Measurements from ENCODE around the gene ZNF200. TPM values are rescaled to one million over a fixed set of nuclear protein-coding genes. Genes with fewer than 3 reads are reported as not detected.

ZNF200 gene
- total RNA-seq, 4 donors from 2014 or later: 4.9 to 13.0 (median 7.4) TPM

GRCh38 chr16:3180445-3180878, 54.5 kb downstream of the ZNF200 start:
- in situ Hi-C loops (cut with MboI; ENCODE audit: low pct_ligation_motif_present in 1 of 4, low pct_unique_long_range_greater_than_20kb in 1 of 4, low sequenced_read_pairs in 3 of 4) (no loop called here), intact Hi-C loops (cut with DNase I; ENCODE audit: low total_unique reads) (no loop called here)
- no peaks in the 10 kb centered on the region for H3K36me3 ChIP-seq
- no peaks in the 10 kb centered on the region for H3K9me3 ChIP-seq
- TF ChIP-seq POLR2AphosphoS5 (IDR thresholded peaks at IDR 0.05): no peak
- H3K4me1 ChIP-seq: peaks cover 0 to 15% (median 14%) of the 10 kb centered on the region in 4 donors
- DNase-seq: no peak
- H3K4me3 ChIP-seq: no peak overlapping the region
- no peak overlapping the region for H3K27ac ChIP-seq
- 45 to 74% methylated on average over 9 to 21 of the region's 21 CpGs for WGBS, 2 donors (ENCODE audit: low coverage in 1 of 2)
- peaks cover 100% of the 10 kb centered on the region for H3K27me3 ChIP-seq

- Histone ChIP-seq H3K27ac (no peak overlapping the region), H3K4me1 (peaks cover 0 to 19% (median 14%) of the 10 kb centered on the region in 4 donors), H3K9me3 (no peaks in the 10 kb centered on the region), H3K27me3 (peaks cover 100% of the 10 kb centered on the region), H3K36me3 (no peaks in the 10 kb centered on the region), H3K4me3 (no peak overlapping the region)
- intact Hi-C loops (cut with DNase I; ENCODE audit: low total_unique reads): no loop called here
- in situ Hi-C loops (cut with MboI; ENCODE audit: low pct_ligation_motif_present in 1 of 4, low pct_unique_long_range_greater_than_20kb in 1 of 4, low sequenced_read_pairs in 3 of 4): no loop called here
- WGBS, 2 donors (ENCODE audit: low coverage in 1 of 2): 58 to 66% methylated on average over 2 to 8 of the region's 8 CpGs
- DNase-seq: no peak
- TF ChIP-seq CTCF (IDR thresholded peaks at IDR 0.05) (no peak), EP300 (IDR thresholded peaks at IDR 0.05; ENCODE audit: low read depth) (no peak), POLR2AphosphoS5 (IDR thresholded peaks at IDR 0.05) (no peak), POLR2A (IDR thresholded peaks at IDR 0.05) (no peak)
These were observed 55.3 kb downstream of the ZNF200 start for GRCh38 chr16:3179651-3180050.

- no peaks in the 10 kb centered on the region for H3K36me3 ChIP-seq
- WGBS, 2 donors (ENCODE audit: low coverage in 1 of 2): 18% methylated on average over 29 of the region's 39 CpGs; no CpG with 5 or more reads in 1 of the 2 donors
- H3K9me3 ChIP-seq: no peaks in the 10 kb centered on the region
- H3K27ac ChIP-seq: no peak overlapping the region
- H3K27me3 ChIP-seq: peaks cover 100% of the 10 kb centered on the region
- intact Hi-C loops (cut with DNase I; ENCODE audit: low total_unique reads) (no loop called here), in situ Hi-C loops (cut with MboI; ENCODE audit: low pct_ligation_motif_present in 1 of 4, low pct_unique_long_range_greater_than_20kb in 1 of 4, low sequenced_read_pairs in 3 of 4) (no loop called here)
- no peak for TF ChIP-seq CTCF (IDR thresholded peaks at IDR 0.05)
- TF ChIP-seq POLR2AphosphoS5 (IDR thresholded peaks at IDR 0.05): no peak
- TF ChIP-seq EP300 (IDR thresholded peaks at IDR 0.05; ENCODE audit: low read depth): no peak
- no peak for TF ChIP-seq POLR2A (IDR thresholded peaks at IDR 0.05)
- no peak for DNase-seq
- H3K4me1 ChIP-seq: peaks cover 7 to 26% (median 19%) of the 10 kb centered on the region in 4 donors
- H3K4me3 ChIP-seq: no peak overlapping the region
These were observed 59.5 kb downstream of the ZNF200 start for GRCh38 chr16:3175157-3176093.

- TF ChIP-seq POLR2AphosphoS5 (IDR thresholded peaks at IDR 0.05) (no peak), CTCF (IDR thresholded peaks at IDR 0.05) (no peak)
- Histone ChIP-seq H3K27me3 (peaks cover 100% of the 10 kb centered on the region), H3K9me3 (no peaks in the 10 kb centered on the region), H3K4me1 (peaks cover 8 to 29% (median 21%) of the 10 kb centered on the region in 4 donors), H3K27ac (no peak overlapping the region), H3K36me3 (no peaks in the 10 kb centered on the region), H3K4me3 (no peak overlapping the region)
- no peak for DNase-seq
- intact Hi-C loops (cut with DNase I; ENCODE audit: low total_unique reads) (no loop called here), in situ Hi-C loops (cut with MboI; ENCODE audit: low pct_ligation_motif_present in 1 of 4, low pct_unique_long_range_greater_than_20kb in 1 of 4, low sequenced_read_pairs in 3 of 4) (no loop called here)
- WGBS, 2 donors (ENCODE audit: low coverage in 1 of 2): 30% methylated on average over 28 of the region's 28 CpGs; no CpG with 5 or more reads in 1 of the 2 donors
These were observed 60.3 kb downstream of the ZNF200 start for GRCh38 chr16:3174618-3175148.
